ENCODE results near the gene CECR2. TPM values are rescaled to one million over a fixed set of nuclear protein-coding genes. Genes with fewer than 3 reads are reported as not detected.

The CECR2 gene
- total RNA-seq, 1 experiment from 2014 or later, result 154 TPM

- Histone ChIP-seq H2BK15ac (ENCODE audit: low read depth, low read length) (no peak overlapping the region), H3K56ac (ENCODE audit: insufficient read length, low read depth, low read length) (no peak overlapping the region), H2AFZ (ENCODE audit: low read length) (no peak overlapping the region), H4K8ac (replicated peaks; ENCODE audit: insufficient read length, low read depth, low read length) (no peak overlapping the region), H2BK20ac (ENCODE audit: low read depth, low read length, poor library complexity, severe bottlenecking) (no peak overlapping the region), H3K23me2 (ENCODE audit: insufficient read length, low read depth, low read length, poor library complexity, severe bottlenecking) (no peaks in the 10 kb centered on the region), H3K18ac (ENCODE audit: insufficient read length, low read depth, low read length) (no peak overlapping the region), H4K5ac (ENCODE audit: insufficient read length, low read depth, low read length) (no peak overlapping the region), H3T11ph (ENCODE audit: low read length) (no peak overlapping the region), H3K23ac (ENCODE audit: insufficient read length, low read depth, low read length) (no peak overlapping the region), H3K79me1 (ENCODE audit: insufficient read depth, low read depth, low read length, poor library complexity, severe bottlenecking) (no peaks in the 10 kb centered on the region), H3K27me3 (ENCODE audit: insufficient read depth, low read length) (no peaks in the 10 kb centered on the region), H4K20me1 (ENCODE audit: control insufficient read depth, insufficient read depth, insufficient read length) (no peaks in the 10 kb centered on the region), H3K4me2 (ENCODE audit: insufficient read depth, insufficient read length, low read length) (no peak overlapping the region), H2BK12ac (ENCODE audit: insufficient read length, low read depth, low read length) (no peak overlapping the region), H2AK5ac (ENCODE audit: insufficient read length, low read length) (no peak overlapping the region), H3K79me2 (ENCODE audit: insufficient read depth, low read length) (no peaks in the 10 kb centered on the region), H3K4ac (ENCODE audit: low read depth, low read length) (no peak overlapping the region), H3K4me1 (ENCODE audit: insufficient read depth, low read length) (no peaks in the 10 kb centered on the region), H3K27ac (ENCODE audit: insufficient read length, low read depth, low read length) (no peak overlapping the region), H3K9me3 (ENCODE audit: control insufficient read depth, low read depth, low read length) (no peaks in the 10 kb centered on the region), H3K14ac (ENCODE audit: insufficient read depth, low read length) (no peak overlapping the region), H2BK5ac (ENCODE audit: insufficient read length, low read length) (no peak overlapping the region), H4K91ac (ENCODE audit: insufficient read length, low read depth, low read length) (no peak overlapping the region), H2BK120ac (ENCODE audit: low read depth, low read length, poor library complexity, severe bottlenecking) (no peak overlapping the region), H3K9ac (ENCODE audit: extremely low read depth, insufficient read length, low read length) (no peak overlapping the region)
- Mint-ChIP-seq H3K27me3 (ENCODE audit: low read depth) (no peaks in the 10 kb centered on the region), H3K4me3 (no peak overlapping the region), H3K36me3 (ENCODE audit: insufficient read depth in 1 of 3, low read depth in 3 of 3) (no peaks in the 10 kb centered on the region), H3K4me1 (peaks cover 12 to 14% of the 10 kb centered on the region in 2 experiments), H3K9me3 (no peaks in the 10 kb centered on the region), H3K27ac (0 out of 7 replicates have a peak overlapping the region, but pooled peaks of 1 of the 3 experiments have one; percentile 13)
- no peak for DNase-seq
- TF ChIP-seq, protein P1, sequence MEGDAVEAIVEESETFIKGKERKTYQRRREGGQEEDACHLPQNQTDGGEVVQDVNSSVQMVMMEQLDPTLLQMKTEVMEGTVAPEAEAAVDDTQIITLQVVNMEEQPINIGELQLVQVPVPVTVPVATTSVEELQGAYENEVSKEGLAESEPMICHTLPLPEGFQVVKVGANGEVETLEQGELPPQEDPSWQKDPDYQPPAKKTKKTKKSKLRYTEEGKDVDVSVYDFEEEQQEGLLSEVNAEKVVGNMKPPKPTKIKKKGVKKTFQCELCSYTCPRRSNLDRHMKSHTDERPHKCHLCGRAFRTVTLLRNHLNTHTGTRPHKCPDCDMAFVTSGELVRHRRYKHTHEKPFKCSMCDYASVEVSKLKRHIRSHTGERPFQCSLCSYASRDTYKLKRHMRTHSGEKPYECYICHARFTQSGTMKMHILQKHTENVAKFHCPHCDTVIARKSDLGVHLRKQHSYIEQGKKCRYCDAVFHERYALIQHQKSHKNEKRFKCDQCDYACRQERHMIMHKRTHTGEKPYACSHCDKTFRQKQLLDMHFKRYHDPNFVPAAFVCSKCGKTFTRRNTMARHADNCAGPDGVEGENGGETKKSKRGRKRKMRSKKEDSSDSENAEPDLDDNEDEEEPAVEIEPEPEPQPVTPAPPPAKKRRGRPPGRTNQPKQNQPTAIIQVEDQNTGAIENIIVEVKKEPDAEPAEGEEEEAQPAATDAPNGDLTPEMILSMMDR (conservative IDR thresholded peaks at IDR 0.05), result no peak
- WGBS (ENCODE audit: extremely low coverage, insufficient read length, low lambda C conversion rate), result no CpG with 5 or more reads among the region's 11 CpGs
Observed at GRCh38 chr22:17337639-17338038, 31.6 kb upstream of the CECR2 start.
